ENCODE results near the gene APOL2.
"Not testable (repeated sequence)": the region's sequence is repeated elsewhere in the genome, so short reads cannot be mapped to it uniquely, and the experiment has no call there.

DNA sequence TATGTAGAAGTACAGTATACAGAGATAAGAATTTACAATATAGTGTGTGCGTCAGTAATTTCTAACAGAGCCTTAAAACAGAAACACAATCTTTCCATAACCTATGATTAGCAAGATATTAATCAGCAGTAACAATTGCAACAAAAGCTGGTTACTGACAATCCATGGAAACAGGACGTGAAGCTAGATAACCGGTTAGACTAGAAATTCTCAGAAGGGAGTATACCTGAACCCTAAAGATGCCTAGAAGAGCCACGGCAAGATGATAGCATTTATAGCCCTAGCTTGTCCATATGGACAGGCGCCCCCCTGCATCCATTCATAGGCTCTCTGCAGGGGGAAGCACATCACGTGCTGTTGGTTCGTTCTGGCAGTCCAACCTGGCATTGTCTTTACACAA lies 35.9 kb downstream of the APOL2 start:
- TF ChIP-seq, protein P1, sequence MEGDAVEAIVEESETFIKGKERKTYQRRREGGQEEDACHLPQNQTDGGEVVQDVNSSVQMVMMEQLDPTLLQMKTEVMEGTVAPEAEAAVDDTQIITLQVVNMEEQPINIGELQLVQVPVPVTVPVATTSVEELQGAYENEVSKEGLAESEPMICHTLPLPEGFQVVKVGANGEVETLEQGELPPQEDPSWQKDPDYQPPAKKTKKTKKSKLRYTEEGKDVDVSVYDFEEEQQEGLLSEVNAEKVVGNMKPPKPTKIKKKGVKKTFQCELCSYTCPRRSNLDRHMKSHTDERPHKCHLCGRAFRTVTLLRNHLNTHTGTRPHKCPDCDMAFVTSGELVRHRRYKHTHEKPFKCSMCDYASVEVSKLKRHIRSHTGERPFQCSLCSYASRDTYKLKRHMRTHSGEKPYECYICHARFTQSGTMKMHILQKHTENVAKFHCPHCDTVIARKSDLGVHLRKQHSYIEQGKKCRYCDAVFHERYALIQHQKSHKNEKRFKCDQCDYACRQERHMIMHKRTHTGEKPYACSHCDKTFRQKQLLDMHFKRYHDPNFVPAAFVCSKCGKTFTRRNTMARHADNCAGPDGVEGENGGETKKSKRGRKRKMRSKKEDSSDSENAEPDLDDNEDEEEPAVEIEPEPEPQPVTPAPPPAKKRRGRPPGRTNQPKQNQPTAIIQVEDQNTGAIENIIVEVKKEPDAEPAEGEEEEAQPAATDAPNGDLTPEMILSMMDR (IDR thresholded peaks at IDR 0.05) = not testable (repeated sequence)
- not testable (repeated sequence) for TF ChIP-seq POLR2A (IDR thresholded peaks at IDR 0.05)

Data from esophagus squamous epithelium (tissue), 4 donors.